ENCODE data around the gene ENTPD1. TPM values are rescaled to one million over a fixed set of nuclear protein-coding genes. Genes with fewer than 3 reads are reported as not detected.
"Not testable (repeated sequence)": the region's sequence is repeated elsewhere in the genome, so short reads cannot be mapped to it uniquely, and the experiment has no call there.

ENTPD1 gene
- total RNA-seq, 4 donors from 2014 or later: 7.5 to 39.4 (median 22.2) TPM

- no peak for TF ChIP-seq CTCF (IDR thresholded peaks at IDR 0.05)
- DNase-seq (ENCODE audit: low spot score): no peak
- no peak for ATAC-seq (ENCODE audit: low FRiP score)
Measured at GRCh38 chr10:95796504-95796903, 40.5 kb downstream of the ENTPD1 start.

- DNase-seq (ENCODE audit: low spot score): no peak
- no peak for ATAC-seq (ENCODE audit: low FRiP score)
- no peak for TF ChIP-seq CTCF (IDR thresholded peaks at IDR 0.05)
Measured at GRCh38 chr10:95798096-95798855, 42.3 kb downstream of the ENTPD1 start.

GRCh38 chr10:95800286-95800685, 44.3 kb downstream of the ENTPD1 start:
- ATAC-seq (ENCODE audit: low FRiP score); DNase-seq (ENCODE audit: low spot score): not testable (repeated sequence)

- ATAC-seq (ENCODE audit: low FRiP score); DNase-seq (ENCODE audit: low spot score): not testable (repeated sequence)
Measured at GRCh38 chr10:95806687-95807380, 50.9 kb downstream of the ENTPD1 start.

GRCh38 chr10:95808705-95809308, 52.8 kb downstream of the ENTPD1 start:
- not testable (repeated sequence) for DNase-seq (ENCODE audit: low spot score); ATAC-seq (ENCODE audit: low FRiP score)

- ATAC-seq (ENCODE audit: low FRiP score) (no peak), DNase-seq (ENCODE audit: low spot score) (no peak)
- no peak for TF ChIP-seq CTCF (IDR thresholded peaks at IDR 0.05)
Measured at GRCh38 chr10:95809370-95810197, 53.6 kb downstream of the ENTPD1 start.

- ATAC-seq (ENCODE audit: low FRiP score): no peak
- no peak for DNase-seq (ENCODE audit: low spot score)
- TF ChIP-seq CTCF (IDR thresholded peaks at IDR 0.05): no peak
Measured at GRCh38 chr10:95810198-95810976, 54.4 kb downstream of the ENTPD1 start.

Measured in omental fat pad (tissue), 4 donors.